T-cell (primary cell): ENCODE data around the gene ZDHHC5. TPM values are rescaled to one million over a fixed set of nuclear protein-coding genes. Genes with fewer than 3 reads are reported as not detected.
"Not testable (repeated sequence)": the region's sequence is repeated elsewhere in the genome, so short reads cannot be mapped to it uniquely, and the experiment has no call there.

Experiments
- ATAC-seq, 4 experiments: fragments of 200-7000 bp in 3 of 4; fragments of 150-1000 bp in 1 of 4; cut with Tn5 transposase; replicated peaks in 1 of 4; 1 replicate in 3 of 4; 2 replicates in 1 of 4; pipeline ENCODE4 v1.10.0; 2021; ENCODE audit warnings: moderate library complexity in 3 of 4, mild to moderate bottlenecking in 2 of 4, moderate number of reproducible peaks in 1 of 4
- CTCF ChIA-PET, 2 donors: fragments of 300-600 bp; sonication (Branson Sonifier 250); formaldehyde crosslinking; loops; one replicate each; lab custom pipeline; 2022; ENCODE audit warnings: antibody characterized with exemption in 2 of 2; lab: Charles Lee
- POLR2A ChIA-PET, 2 donors: fragments of 300-600 bp; sonication (Branson Sonifier 250); formaldehyde crosslinking; loops; one replicate each; lab custom pipeline; 2022; ENCODE audit warnings: antibody characterized with exemption in 2 of 2; lab: Charles Lee
- DNase-seq, 35 experiments: peaks; one replicate each; pipeline versions ENCODE4 v3.0.0 to v3.0.0-alpha.2; 2013 to 2023
- H3K27ac ChIP-seq: one replicate; pipeline ENCODE4 v1.5.1; 2013; ENCODE audit warnings: low read length
- H3K27me3 ChIP-seq, 2 experiments: replicated peaks in 1 of 2; 1 replicate in 1 of 2; 2 replicates in 1 of 2; pipeline versions ENCODE4 v1.6.1 to v1.7.0; 2013; ENCODE audit warnings: low read length in 1 of 2, mixed read lengths in 1 of 2; ENCODE audit not compliant: control insufficient read depth in 2 of 2, insufficient read depth in 2 of 2; ENCODE audit errors: extremely low read depth in 1 of 2
- H3K36me3 ChIP-seq, 2 donors: 1 replicate in 1 of 2; 2 replicates in 1 of 2; pipeline versions ENCODE4 v1.6.1 to v1.7.0; 2013; ENCODE audit warnings: low read length in 1 of 2; ENCODE audit not compliant: control insufficient read depth in 2 of 2, insufficient read depth in 1 of 2; ENCODE audit errors: extremely low read depth in 1 of 2
- H3K4me1 ChIP-seq, 2 experiments: 1 replicate in 1 of 2; 2 replicates in 1 of 2; pipeline versions ENCODE4 v1.6.1 to v1.7.0; 2013; ENCODE audit warnings: low read length in 2 of 2, mixed read lengths in 1 of 2; ENCODE audit not compliant: insufficient read depth in 2 of 2, control insufficient read depth in 1 of 2; ENCODE audit errors: extremely low read depth in 1 of 2
- H3K4me3 ChIP-seq, 2 donors: 1 replicate in 1 of 2; 2 replicates in 1 of 2; pipeline versions ENCODE4 v1.5.1 to v1.7.0; 2013; ENCODE audit warnings: mild to moderate bottlenecking in 2 of 2, low read length in 1 of 2, moderate library complexity in 1 of 2; ENCODE audit not compliant: control insufficient read depth in 1 of 2; ENCODE audit errors: extremely low read depth in 1 of 2
- H3K9me3 ChIP-seq: 2 replicates; pipeline ENCODE4 v1.7.0; 2013
- H3K27ac Mint-ChIP-seq, 2 donors: one replicate each; pipeline ENCODE4 v1.8.0; 2020 to 2021; ENCODE audit warnings: mild to moderate bottlenecking in 2 of 2, mixed read lengths in 2 of 2
- H3K27me3 Mint-ChIP-seq, 2 donors: one replicate each; pipeline ENCODE4 v1.8.0; 2021 to 2022; ENCODE audit warnings: mixed read lengths in 2 of 2
- H3K36me3 Mint-ChIP-seq: one replicate; pipeline ENCODE4 v1.8.0; 2021; ENCODE audit warnings: mixed read lengths
- H3K4me1 Mint-ChIP-seq, 3 donors: one replicate each; pipeline ENCODE4 v1.8.0; 2020 to 2022; ENCODE audit warnings: mixed read lengths in 3 of 3, mild to moderate bottlenecking in 1 of 3
- H3K4me3 Mint-ChIP-seq, 3 donors: one replicate each; pipeline ENCODE4 v1.8.0; 2020 to 2022; ENCODE audit warnings: mild to moderate bottlenecking in 3 of 3, mixed read lengths in 3 of 3, moderate library complexity in 3 of 3
- H3K9me3 Mint-ChIP-seq, 3 donors: one replicate each; pipeline ENCODE4 v1.8.0; 2020 to 2022; ENCODE audit warnings: mixed read lengths in 3 of 3
- WGBS: methylation state at CpG from one replicate; pipeline ENCODE4 v1.1.5; 2013; ENCODE audit warnings: missing lambda C conversion rate; ENCODE audit not compliant: insufficient coverage; 5-methylcytosine and 5-hydroxymethylcytosine counted together
- total RNA-seq, 35 experiments: library from RNA in 6 of 35; stranded (reverse) in 6 of 35; fragments of 120-200 nt in 1 of 35; gene quantifications; one replicate each; pipeline versions ENCODE4 v1.2.1 to v1.2.4 and lab custom pipeline; 2013 to 2026

ZDHHC5 gene
- total RNA-seq, 5 donors from 2014 or later (not counting 1 experiment from before 2014, with no cell fraction given): 57.3 to 67.2 (median 60.7) TPM

DNA sequence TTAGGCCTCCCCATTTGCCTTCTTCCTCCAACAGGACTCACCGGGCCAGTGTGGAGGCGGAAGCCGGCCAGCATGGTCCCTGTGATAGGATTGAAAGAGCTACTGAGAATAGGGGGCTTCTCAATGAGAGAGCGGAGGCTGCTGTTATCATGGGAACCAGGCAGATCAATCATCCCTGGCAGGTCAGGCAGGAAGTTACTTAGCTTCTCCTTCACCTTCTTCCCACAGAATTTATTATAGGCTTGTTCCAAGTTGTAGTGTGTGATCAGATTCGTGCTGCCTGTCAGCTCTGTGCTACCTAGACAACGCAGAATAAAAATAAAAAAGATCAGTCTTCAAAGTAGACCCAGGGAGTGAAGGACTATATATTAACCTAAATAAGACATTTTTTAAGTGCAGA lies 37.0 kb downstream of the ZDHHC5 start:
- Histone ChIP-seq H3K36me3 (peaks cover 10 to 37% of the 10 kb centered on the region in 2 donors), H3K27ac (no peak overlapping the region)
- POLR2A ChIA-PET: interaction anchor here in 1 of 2 donors (1.7 kb wide), 1 partner anchor 9 kb away, joined by 7 read pairs; no protein-coding TSS in a partner anchor

DNA sequence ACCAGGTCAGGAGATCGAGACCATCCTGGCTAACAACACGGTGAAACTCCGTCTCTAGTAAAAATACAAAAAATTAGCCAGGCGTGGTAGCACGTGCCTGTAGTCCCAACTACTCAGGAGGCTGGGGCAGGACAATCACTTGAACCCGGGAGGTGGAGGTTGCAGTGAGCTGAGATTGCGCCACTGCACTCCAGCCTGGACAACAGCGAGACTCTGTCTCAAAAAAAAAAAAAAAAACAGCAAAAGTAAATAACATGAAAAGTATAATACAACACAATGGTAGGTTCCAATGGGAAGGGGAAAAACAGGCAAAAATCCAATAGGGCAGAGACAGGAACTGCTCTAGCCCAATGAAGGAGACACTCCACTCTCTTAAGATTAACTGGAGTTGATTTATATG lies 37.5 kb downstream of the ZDHHC5 start:
- DNase-seq, CTCF ChIA-PET, H3K9me3 ChIP-seq, H3K27me3 Mint-ChIP-seq, H3K9me3 Mint-ChIP-seq, ATAC-seq, H3K27me3 ChIP-seq, H3K4me3 Mint-ChIP-seq, H3K27ac ChIP-seq, H3K4me3 ChIP-seq, H3K4me1 ChIP-seq: not testable (repeated sequence)
- H3K27ac Mint-ChIP-seq: peak overlapping the region in 1 of 2 donors; percentile 58
- POLR2A ChIA-PET: interaction anchor here in 1 of 2 donors (1.7 kb wide), 1 partner anchor 9 kb away, joined by 7 read pairs; no protein-coding TSS in a partner anchor
- peaks cover 26% of the 10 kb centered on the region for H3K36me3 Mint-ChIP-seq
- no CpG with 5 or more reads among the region's 8 CpGs for WGBS
- peaks cover 8 to 32% of the 10 kb centered on the region in 2 donors for H3K36me3 ChIP-seq
- peaks cover 13 to 18% (median 13%) of the 10 kb centered on the region in 3 donors for H3K4me1 Mint-ChIP-seq

More for the DNA sequence above, 37.0 kb downstream of the ZDHHC5 start:
- WGBS: no CpG with 5 or more reads among the region's 6 CpGs
- Histone ChIP-seq H3K27me3 (no peaks in the 10 kb centered on the region), H3K4me3 (no peak overlapping the region), H3K4me1 (no peaks in the 10 kb centered on the region), H3K9me3 (no peaks in the 10 kb centered on the region)
- peaks cover 10 to 13% (median 10%) of the 10 kb centered on the region in 3 donors for H3K4me1 Mint-ChIP-seq
- peaks cover 25% of the 10 kb centered on the region for H3K36me3 Mint-ChIP-seq
- no peak for DNase-seq
- no peaks in the 10 kb centered on the region for H3K27me3 Mint-ChIP-seq
- ATAC-seq: no peak
- no peaks in the 10 kb centered on the region for H3K9me3 Mint-ChIP-seq
- H3K4me3 Mint-ChIP-seq: no peak overlapping the region
- peak overlapping the region in 1 of 2 donors; percentile 48 for H3K27ac Mint-ChIP-seq
- CTCF ChIA-PET: no interaction called here

DNA sequence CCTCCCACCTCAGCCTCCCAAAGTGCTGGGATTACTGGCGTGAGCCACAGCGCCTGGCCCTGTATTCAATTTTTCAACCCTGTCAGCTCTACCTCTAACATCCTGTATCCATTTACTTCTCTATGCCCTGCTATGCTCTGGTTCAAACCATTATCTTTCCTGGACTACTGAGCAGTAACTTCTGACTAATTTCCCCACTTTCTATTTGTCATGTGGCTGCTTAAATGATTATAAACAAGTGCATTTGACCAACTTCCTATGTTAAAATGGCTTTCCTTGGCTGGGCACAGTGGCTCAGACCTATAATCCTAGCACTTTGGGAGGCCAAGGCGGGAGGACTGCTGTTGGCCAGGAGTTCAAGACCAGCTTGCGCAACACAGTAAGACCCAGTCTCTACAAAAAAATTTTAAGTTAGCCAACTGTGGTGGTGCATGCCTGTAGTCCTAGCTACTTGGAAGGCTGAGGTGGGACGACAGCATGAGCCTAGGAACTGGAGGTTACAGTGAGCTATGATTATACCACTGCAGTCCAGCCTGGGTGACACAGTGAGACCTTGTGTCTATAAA lies 42.0 kb downstream of the ZDHHC5 start:
- no peak for DNase-seq
- no peaks in the 10 kb centered on the region for H3K9me3 Mint-ChIP-seq
- ChIA-PET CTCF (interaction anchor here (0.8 to 2.9 kb wide), 2 partner anchors 36 to 91 kb away, joined by 6 to 29 read pairs; no protein-coding TSS in a partner anchor), POLR2A (interaction anchor here (0.5 to 0.7 kb wide), 3 partner anchors 12 to 181 kb away, joined by 3 to 8 read pairs (median 3); partner anchors contain the start of gene UBE2L6 (in 1 of the 2))
- peaks cover 19 to 28% of the 10 kb centered on the region in 2 experiments for H3K4me1 ChIP-seq
- no peak for ATAC-seq
- no peaks in the 10 kb centered on the region for H3K9me3 ChIP-seq
- H3K36me3 Mint-ChIP-seq: peaks cover 13% of the 10 kb centered on the region
- H3K27ac ChIP-seq: no peak overlapping the region
- no peaks in the 10 kb centered on the region for H3K27me3 Mint-ChIP-seq
- H3K4me3 Mint-ChIP-seq: peak overlapping the region in 1 of 3 donors; percentile 38
- H3K36me3 ChIP-seq: peaks cover 0 to 2% of the 10 kb centered on the region in 2 donors
- no peak overlapping the region for H3K4me3 ChIP-seq
- WGBS: 95% methylated on average over 3 of the region's 5 CpGs
- peak overlapping the region in 1 of 2 donors; percentile 16 for H3K27ac Mint-ChIP-seq
- no peaks in the 10 kb centered on the region for H3K27me3 ChIP-seq
- peaks cover 47 to 50% (median 49%) of the 10 kb centered on the region in 3 donors for H3K4me1 Mint-ChIP-seq

- Histone ChIP-seq H3K9me3 (no peaks in the 10 kb centered on the region), H3K27ac (peak within 1 kb of the TSS; percentile 77), H3K27me3 (no peaks in the 10 kb centered on the region), H3K36me3 (no peaks in the 10 kb centered on the region), H3K4me1 (peaks cover 19 to 32% of the 10 kb centered on the region in 2 experiments), H3K4me3 (peak within 1 kb of the TSS; percentile 90 to 94)
- ChIA-PET POLR2A (interaction anchor here (0.6 to 1.0 kb wide), 9 partner anchors 12 to 808 kb away, joined by 3 to 9 read pairs (median 4); partner anchors contain the start of gene SELENOH (in 2 of the 2)), CTCF (interaction anchor here in 1 of 2 donors (0.6 to 2.9 kb wide), 10 partner anchors 33 to 1920 kb away, joined by 4 to 29 read pairs (median 4); partner anchors contain the start of gene OSBP)
- peak within 1 kb of the TSS; percentile 89 to 97 (median 95) for H3K4me3 Mint-ChIP-seq
- H3K36me3 Mint-ChIP-seq: peaks cover 11% of the 10 kb centered on the region
- ATAC-seq (peak; percentile 39 to 52 (median 42)), DNase-seq (peak; percentile 54 to 86 (median 65))
- H3K9me3 Mint-ChIP-seq: no peaks in the 10 kb centered on the region
- H3K27ac Mint-ChIP-seq: peak within 1 kb of the TSS; percentile 89 to 90
- no peaks in the 10 kb centered on the region for H3K27me3 Mint-ChIP-seq
- WGBS: 12% methylated on average over 44 of the region's 51 CpGs
- peaks cover 47 to 50% (median 49%) of the 10 kb centered on the region in 3 donors for H3K4me1 Mint-ChIP-seq
Observed at GRCh38 chr11:57711414-57712255, 43.7 kb downstream of the ZDHHC5 start, which contains the start of gene MED19. Gene MED19 (minus strand): TSS chr11:57712215. CDS start chr11:57712179, 36 bp downstream.

- Histone ChIP-seq H3K36me3 (no peaks in the 10 kb centered on the region), H3K9me3 (no peaks in the 10 kb centered on the region), H3K4me3 (peak within 1 kb of the TSS; percentile 90 to 94), H3K4me1 (peaks cover 19 to 32% of the 10 kb centered on the region in 2 experiments), H3K27ac (peak within 1 kb of the TSS; percentile 77), H3K27me3 (no peaks in the 10 kb centered on the region)
- Mint-ChIP-seq H3K36me3 (peaks cover 11% of the 10 kb centered on the region), H3K4me3 (peak within 1 kb of the TSS; percentile 89 to 97 (median 95)), H3K9me3 (no peaks in the 10 kb centered on the region), H3K4me1 (peaks cover 47 to 50% (median 49%) of the 10 kb centered on the region in 3 donors), H3K27ac (peak within 1 kb of the TSS; percentile 89 to 90), H3K27me3 (no peaks in the 10 kb centered on the region)
- POLR2A ChIA-PET: interaction anchor here (0.6 to 1.0 kb wide), 8 partner anchors 11 to 808 kb away, joined by 3 to 9 read pairs (median 4); partner anchors contain the start of gene SELENOH (in 1 of the 2)
- WGBS: under 1% methylated on average over 39 of the region's 53 CpGs
- DNase-seq: peak; percentile 70 to 96 (median 88)
- peak; percentile 91 to 92 (median 91) for ATAC-seq
- CTCF ChIA-PET: interaction anchor here in 1 of 2 donors (0.6 to 2.9 kb wide), 10 partner anchors 32 to 1919 kb away, joined by 4 to 29 read pairs (median 4); partner anchors contain the start of gene OSBP
Observed at GRCh38 chr11:57712256-57713150, 44.6 kb downstream of the ZDHHC5 start, which contains the start of gene TMX2. Gene TMX2 (plus strand): TSS chr11:57712593. CDS start chr11:57712619, 26 bp downstream.
